A673 (cell line): ENCODE results near the gene KRTAP4-7.
"Not testable (repeated sequence)": the region's sequence is repeated elsewhere in the genome, so short reads cannot be mapped to it uniquely, and the experiment has no call there.

ENCODE experiments used
- EZH2 ChIP-seq: fragments of 200-600 bp; sonication (generic); IDR thresholded peaks from 2 replicates; pipeline ENCODE4 v1.6.1; 2017; ENCODE audit warnings: borderline replicate concordance, low read depth, mild to moderate bottlenecking, mixed read lengths, antibody characterized with exemption, low read length; ENCODE audit not compliant: poor library complexity, severe bottlenecking
- TF ChIP-seq, protein P1 (sequence below): fragments of 300-800, 200-600 bp; sonication (generic); conservative IDR thresholded peaks from 2 replicates; pipeline ENCODE4 v1.5.1; 2017; ENCODE audit warnings: low read depth, mild to moderate bottlenecking, antibody characterized with exemption, low read length, moderate library complexity, mixed read lengths

DNA sequence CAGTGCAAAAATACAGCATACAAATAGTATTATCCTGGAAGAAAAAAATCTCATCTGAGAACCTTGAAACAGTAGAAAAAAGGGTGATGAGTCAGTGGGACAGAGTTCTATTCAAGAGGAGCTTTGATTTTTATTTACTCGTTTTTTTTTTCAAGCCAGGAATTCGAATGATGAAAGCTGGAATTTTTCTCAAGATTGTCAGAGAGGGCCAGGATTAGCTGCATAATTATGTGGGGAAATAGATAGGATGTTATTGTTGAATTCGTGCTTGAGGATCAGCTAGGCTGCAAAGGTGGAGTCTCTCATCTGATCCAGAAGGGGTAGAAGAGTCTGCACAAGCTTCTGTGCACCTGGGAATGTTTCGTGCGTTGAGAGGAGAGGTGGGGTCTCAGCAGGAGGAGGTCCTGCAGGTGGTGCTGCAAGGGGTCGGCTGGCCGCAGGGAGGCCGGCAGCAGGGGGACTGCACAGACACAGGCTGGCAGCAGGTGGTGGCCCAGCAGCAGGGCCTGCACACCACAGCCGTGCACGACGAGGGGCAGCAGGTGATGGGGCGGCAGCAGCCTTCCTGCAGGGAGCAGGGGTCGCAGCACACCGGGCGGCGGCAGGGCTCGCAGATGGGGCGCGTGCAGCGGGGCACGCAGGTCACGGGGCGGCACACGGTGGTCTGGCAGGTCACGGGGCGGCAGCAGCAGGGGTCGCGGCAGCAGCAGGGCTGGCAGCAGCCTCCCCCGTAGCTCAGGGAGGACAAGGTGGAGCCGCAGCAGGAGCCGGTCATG, 24.5 kb upstream of the KRTAP4-7 start:
- TF ChIP-seq, protein P1, sequence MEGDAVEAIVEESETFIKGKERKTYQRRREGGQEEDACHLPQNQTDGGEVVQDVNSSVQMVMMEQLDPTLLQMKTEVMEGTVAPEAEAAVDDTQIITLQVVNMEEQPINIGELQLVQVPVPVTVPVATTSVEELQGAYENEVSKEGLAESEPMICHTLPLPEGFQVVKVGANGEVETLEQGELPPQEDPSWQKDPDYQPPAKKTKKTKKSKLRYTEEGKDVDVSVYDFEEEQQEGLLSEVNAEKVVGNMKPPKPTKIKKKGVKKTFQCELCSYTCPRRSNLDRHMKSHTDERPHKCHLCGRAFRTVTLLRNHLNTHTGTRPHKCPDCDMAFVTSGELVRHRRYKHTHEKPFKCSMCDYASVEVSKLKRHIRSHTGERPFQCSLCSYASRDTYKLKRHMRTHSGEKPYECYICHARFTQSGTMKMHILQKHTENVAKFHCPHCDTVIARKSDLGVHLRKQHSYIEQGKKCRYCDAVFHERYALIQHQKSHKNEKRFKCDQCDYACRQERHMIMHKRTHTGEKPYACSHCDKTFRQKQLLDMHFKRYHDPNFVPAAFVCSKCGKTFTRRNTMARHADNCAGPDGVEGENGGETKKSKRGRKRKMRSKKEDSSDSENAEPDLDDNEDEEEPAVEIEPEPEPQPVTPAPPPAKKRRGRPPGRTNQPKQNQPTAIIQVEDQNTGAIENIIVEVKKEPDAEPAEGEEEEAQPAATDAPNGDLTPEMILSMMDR, result not testable (repeated sequence)
- not testable (repeated sequence) for TF ChIP-seq EZH2
